HUES48 (cell line): ENCODE results near the gene PRODH2.
"Not testable (repeated sequence)": the region's sequence is repeated elsewhere in the genome, so short reads cannot be mapped to it uniquely, and the experiment has no call there.

ENCODE experiments used
- H3K27ac ChIP-seq: one replicate; pipeline ENCODE4 v1.7.0; 2013; ENCODE audit warnings: low read depth, low read length, inconsistent platforms
- H3K27me3 ChIP-seq: 2 replicates; pipeline ENCODE4 v1.6.1; 2013; ENCODE audit warnings: mild to moderate bottlenecking, low read length; ENCODE audit not compliant: control insufficient read depth, insufficient read depth
- H3K36me3 ChIP-seq: 2 replicates; pipeline ENCODE4 v1.6.1; 2013; ENCODE audit warnings: low read length; ENCODE audit not compliant: control insufficient read depth, insufficient read depth
- H3K4me1 ChIP-seq: 2 replicates; pipeline ENCODE4 v1.6.1; 2013; ENCODE audit warnings: mild to moderate bottlenecking, low read length; ENCODE audit not compliant: control insufficient read depth, insufficient read depth
- H3K4me3 ChIP-seq: 2 replicates; pipeline ENCODE4 v1.5.1; 2013; ENCODE audit warnings: mild to moderate bottlenecking, low read depth, low read length
- H3K9ac ChIP-seq: 2 replicates; pipeline ENCODE4 v1.6.1; 2013; ENCODE audit warnings: mild to moderate bottlenecking, low read depth, low read length, moderate library complexity
- H3K9me3 ChIP-seq: 2 replicates; pipeline ENCODE4 v1.6.1; 2013; ENCODE audit warnings: low read length; ENCODE audit not compliant: control insufficient read depth, insufficient read depth

Gene PRODH2

DNA sequence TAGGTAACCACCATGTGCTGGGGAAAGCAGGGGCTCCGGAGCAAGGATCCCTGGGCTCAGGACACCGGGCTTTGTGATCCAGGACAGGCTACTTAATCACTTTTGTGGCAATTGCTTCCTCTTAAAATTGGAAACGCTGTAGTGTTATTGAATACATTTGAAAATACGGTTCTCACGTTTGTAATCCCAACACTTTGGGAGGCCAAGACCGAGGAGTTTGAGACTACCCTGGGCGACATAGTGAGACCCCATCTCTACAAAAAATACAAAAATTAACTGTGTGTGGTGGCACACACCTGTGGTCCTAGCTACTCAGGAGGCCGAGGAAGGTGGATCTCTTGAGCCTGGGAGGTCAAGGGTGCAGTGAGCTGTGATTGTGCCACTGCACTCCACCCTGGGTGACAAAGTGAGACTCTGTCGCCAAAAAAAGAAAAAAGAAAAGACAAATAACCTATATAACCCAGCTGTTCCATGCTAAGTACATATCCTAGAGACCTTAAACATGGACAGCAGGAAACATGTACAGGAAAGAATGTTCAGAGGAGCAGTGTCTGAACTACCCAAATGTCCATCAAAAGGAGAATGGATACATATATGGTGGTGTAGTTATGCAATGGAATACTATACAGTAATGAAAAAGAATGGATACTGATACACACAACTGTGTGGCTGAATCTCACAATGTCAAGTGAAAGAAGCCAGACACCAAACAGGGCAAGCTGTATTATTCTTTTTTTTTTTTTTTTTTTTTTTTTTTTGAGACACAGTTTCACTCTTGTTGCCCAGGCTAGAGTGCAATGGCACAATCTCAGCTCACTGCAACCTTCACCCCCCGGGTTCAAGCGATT, 622 bp upstream of the PRODH2 start:
- no peaks in the 10 kb centered on the region for H3K9me3 ChIP-seq
- H3K4me1 ChIP-seq: no peaks in the 10 kb centered on the region
- H3K4me3 ChIP-seq: no peak overlapping the region
- H3K27ac ChIP-seq: no peak overlapping the region
- no peaks in the 10 kb centered on the region for H3K36me3 ChIP-seq
- no peaks in the 10 kb centered on the region for H3K27me3 ChIP-seq
- H3K9ac ChIP-seq: no peak overlapping the region

DNA sequence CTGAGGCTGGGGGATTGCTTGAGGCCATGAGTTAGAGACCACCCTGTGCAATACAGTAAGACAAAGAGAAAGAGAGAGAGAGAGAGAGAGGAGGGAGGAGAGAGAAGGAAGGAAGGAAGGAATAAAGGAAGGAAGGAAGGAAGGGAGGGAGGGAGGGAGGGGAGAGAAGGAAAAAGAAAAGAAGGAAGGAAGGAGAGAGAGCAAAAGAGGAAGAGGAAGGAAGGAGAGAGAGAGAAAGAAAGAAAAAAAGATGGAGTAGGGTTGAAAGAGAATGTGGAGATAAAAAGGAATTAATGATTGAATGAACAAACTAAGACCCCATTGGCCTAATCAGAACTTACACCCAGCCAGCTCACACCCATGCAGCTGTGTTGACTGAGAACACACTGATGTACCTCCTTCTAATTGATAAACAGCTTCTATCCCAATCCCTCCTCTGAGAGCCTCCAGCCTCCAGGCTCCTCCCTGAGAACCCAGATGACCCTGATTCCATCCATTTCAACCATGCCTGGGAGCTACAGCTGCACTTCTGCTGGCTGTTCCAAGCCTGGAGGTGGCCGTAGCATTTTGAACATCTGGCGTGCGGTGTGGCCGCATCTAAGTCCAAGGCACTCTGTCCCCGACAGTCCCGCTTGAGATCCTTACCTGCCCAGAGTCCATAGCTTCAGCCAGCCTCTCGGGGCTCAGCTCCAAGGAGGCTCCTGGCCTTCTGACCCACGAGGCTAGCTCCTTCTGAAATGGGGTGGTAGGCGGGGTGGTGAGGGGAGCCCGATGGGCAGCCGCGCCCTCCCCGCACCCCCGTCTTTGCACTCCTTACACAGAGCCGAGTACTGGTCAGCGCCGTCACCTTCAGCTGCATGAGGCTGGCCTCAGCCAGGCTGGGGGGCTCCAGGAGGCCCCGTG, 1.1 kb downstream of the PRODH2 start:
- Histone ChIP-seq H3K27ac (no peak overlapping the region), H3K4me1 (no peaks in the 10 kb centered on the region), H3K4me3 (no peak overlapping the region)

DNA sequence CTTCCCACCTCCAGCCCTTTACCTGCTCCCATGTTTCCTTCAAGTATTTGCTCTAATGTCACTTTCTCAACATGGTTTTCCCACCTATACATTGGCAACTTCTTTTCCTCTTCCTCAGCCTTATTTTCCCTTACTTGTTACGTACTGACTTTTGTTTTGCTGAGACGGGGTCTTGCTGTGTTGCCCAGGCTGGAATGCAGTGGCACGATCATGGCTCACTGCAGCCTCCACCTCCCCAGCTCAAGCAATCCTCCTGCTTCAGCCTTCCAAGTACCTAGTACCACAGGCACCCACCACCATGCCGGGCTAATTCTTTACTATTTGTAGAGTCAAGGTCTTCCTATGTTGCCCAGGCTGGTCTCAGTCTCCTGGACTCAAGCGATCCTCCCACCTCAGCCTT, 5.0 kb downstream of the PRODH2 start:
- H3K27me3 ChIP-seq: no peaks in the 10 kb centered on the region
- H3K36me3 ChIP-seq: no peaks in the 10 kb centered on the region
- no peaks in the 10 kb centered on the region for H3K9me3 ChIP-seq
- H3K4me3 ChIP-seq: no peak overlapping the region
- H3K27ac ChIP-seq: no peak overlapping the region
- no peaks in the 10 kb centered on the region for H3K4me1 ChIP-seq
- no peak overlapping the region for H3K9ac ChIP-seq

More for the DNA sequence above, 1.1 kb downstream of the PRODH2 start:
- Histone ChIP-seq H3K9me3 (no peaks in the 10 kb centered on the region), H3K36me3 (no peaks in the 10 kb centered on the region), H3K9ac (no peak overlapping the region), H3K27me3 (no peaks in the 10 kb centered on the region)

DNA sequence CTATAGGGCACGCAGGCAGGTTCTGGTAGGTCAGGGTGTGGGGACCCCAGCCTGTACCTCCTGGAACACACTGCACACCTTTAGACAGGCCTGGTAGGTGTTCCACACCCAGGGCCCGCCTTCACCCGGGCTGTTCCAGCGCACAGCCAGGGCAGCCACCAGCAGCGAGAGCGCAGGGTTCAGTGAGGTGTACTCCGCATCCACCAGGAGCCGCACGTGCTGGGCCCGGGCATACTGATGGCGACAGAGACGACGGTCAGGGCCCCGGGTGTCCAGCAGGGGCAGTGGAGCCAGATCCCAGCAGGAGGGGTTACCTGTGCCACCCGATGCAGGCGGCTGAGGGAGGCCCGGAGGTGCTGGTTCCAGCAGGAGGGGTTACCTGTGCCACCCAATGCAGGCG, 6.0 kb downstream of the PRODH2 start:
- Histone ChIP-seq H3K27ac (no peak overlapping the region), H3K4me1 (no peaks in the 10 kb centered on the region), H3K9me3 (no peaks in the 10 kb centered on the region), H3K27me3 (no peaks in the 10 kb centered on the region), H3K36me3 (no peaks in the 10 kb centered on the region), H3K4me3 (no peak overlapping the region), H3K9ac (no peak overlapping the region)

GRCh38 chr19:35805526-35806102, 7.0 kb downstream of the PRODH2 start:
- Histone ChIP-seq H3K4me3 (no peak overlapping the region), H3K36me3 (no peaks in the 10 kb centered on the region), H3K9me3 (no peaks in the 10 kb centered on the region), H3K9ac (no peak overlapping the region), H3K27ac (no peak overlapping the region), H3K27me3 (no peaks in the 10 kb centered on the region), H3K4me1 (no peaks in the 10 kb centered on the region)

- Histone ChIP-seq H3K36me3 (no peaks in the 10 kb centered on the region), H3K27ac (no peak overlapping the region), H3K27me3 (peaks cover 14% of the 10 kb centered on the region), H3K4me3 (no peak overlapping the region), H3K9ac (no peak overlapping the region), H3K9me3 (no peaks in the 10 kb centered on the region), H3K4me1 (peaks cover 5% of the 10 kb centered on the region; the same call in 1 of the 2 replicates)
These were observed 10.8 kb downstream of the PRODH2 start for GRCh38 chr19:35801828-35802227.

DNA sequence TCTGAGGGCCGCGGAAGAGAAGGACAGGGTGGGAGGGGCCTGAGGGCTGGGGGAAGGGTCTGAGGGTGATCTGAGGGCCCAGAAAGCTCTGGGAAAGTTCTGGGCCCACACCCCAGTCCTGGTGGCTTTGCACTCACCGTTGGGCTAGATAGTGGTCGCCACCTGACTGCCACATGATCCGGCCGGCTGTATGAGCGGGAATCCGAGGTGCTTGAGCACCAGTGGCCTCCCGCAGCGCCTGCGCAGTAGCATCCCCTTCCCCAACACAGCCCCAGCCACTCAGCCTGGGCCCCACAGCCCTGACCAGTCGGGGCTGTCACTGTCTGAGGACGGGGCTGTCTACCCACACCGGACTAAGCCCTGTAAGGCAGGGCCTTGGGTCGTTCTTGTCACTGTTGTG, 15.0 kb downstream of the PRODH2 start:
- H3K4me3 ChIP-seq: peak overlapping the region; percentile 23; the same call in 1 of the 2 replicates
- no peaks in the 10 kb centered on the region for H3K36me3 ChIP-seq
- H3K4me1 ChIP-seq: peaks cover 5% of the 10 kb centered on the region; the same call in 1 of the 2 replicates
- H3K9me3 ChIP-seq: no peaks in the 10 kb centered on the region
- peaks cover 27% of the 10 kb centered on the region for H3K27me3 ChIP-seq
- no peak overlapping the region for H3K27ac ChIP-seq
- no peak overlapping the region for H3K9ac ChIP-seq

DNA sequence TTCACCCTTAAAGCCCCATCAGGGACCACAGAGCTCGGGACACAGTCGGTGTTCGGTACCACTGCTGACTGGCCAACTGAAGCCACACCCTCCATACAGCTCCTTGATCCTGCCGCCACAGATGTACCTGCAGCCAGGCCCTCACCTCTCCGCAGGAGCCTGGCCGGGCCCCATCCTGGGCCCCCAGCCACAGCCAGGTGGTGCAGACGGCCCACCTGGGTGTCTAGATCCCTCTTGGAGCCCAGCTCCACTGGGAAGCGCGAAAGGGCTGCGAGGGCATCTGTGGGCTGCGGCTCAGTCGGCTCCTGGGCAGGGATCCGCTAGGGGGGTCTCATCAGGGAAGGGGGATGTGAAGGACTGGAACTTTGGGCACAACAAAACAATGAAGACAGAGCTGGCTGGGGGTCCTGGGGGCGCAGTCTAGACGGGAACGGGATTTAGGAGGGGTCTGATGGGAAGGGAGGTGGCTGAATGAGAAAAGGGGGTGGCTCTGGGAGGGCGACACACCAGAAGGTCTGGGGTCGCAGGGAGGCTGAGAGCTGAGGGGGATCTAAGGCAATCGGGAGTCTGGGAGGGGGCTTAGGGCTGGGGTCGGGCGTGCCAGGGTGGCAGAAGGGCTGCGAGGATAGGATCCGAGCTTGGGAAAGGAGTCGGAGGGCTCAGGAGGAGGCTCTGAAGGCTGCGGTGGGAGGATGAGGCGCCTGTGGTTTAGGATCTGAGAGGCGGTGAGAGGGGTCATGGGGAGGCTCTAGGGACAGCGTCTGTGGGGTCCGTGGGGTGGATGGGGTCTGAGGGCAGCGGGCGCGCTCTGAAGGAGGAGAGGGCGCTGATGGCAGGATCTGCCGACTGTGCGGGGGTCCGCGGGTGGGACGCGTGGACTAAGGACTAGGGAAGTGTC, 15.8 kb downstream of the PRODH2 start:
- Histone ChIP-seq H3K4me1 (peaks cover 5% of the 10 kb centered on the region; the same call in 1 of the 2 replicates), H3K9me3 (no peaks in the 10 kb centered on the region), H3K9ac (no peak overlapping the region), H3K27ac (no peak overlapping the region), H3K27me3 (peaks cover 27% of the 10 kb centered on the region), H3K36me3 (no peaks in the 10 kb centered on the region), H3K4me3 (peak overlapping the region; percentile 44)

- H3K9me3 ChIP-seq, H3K9ac ChIP-seq, H3K27ac ChIP-seq, H3K36me3 ChIP-seq, H3K4me1 ChIP-seq, H3K4me3 ChIP-seq: not testable (repeated sequence)
- peaks cover 27% of the 10 kb centered on the region for H3K27me3 ChIP-seq
These were observed 17.1 kb downstream of the PRODH2 start for GRCh38 chr19:35795564-35795963.
